Activated CD8-positive, alpha-beta memory T cell treated with anti-CD3 and anti-CD28 coated beads for 1 hour (primary cell): ENCODE measurements around the gene FLVCR2.
"Not testable (repeated sequence)": the region's sequence is repeated elsewhere in the genome, so short reads cannot be mapped to it uniquely, and the experiment has no call there.

ENCODE experiments used
- DNase-seq, 2 donors: peaks; one replicate each; pipeline ENCODE4 v3.0.0-alpha.2; 2020; ENCODE audit warnings: low read depth in 1 of 2; ENCODE audit errors: extremely low read depth in 1 of 2

Gene FLVCR2

DNA sequence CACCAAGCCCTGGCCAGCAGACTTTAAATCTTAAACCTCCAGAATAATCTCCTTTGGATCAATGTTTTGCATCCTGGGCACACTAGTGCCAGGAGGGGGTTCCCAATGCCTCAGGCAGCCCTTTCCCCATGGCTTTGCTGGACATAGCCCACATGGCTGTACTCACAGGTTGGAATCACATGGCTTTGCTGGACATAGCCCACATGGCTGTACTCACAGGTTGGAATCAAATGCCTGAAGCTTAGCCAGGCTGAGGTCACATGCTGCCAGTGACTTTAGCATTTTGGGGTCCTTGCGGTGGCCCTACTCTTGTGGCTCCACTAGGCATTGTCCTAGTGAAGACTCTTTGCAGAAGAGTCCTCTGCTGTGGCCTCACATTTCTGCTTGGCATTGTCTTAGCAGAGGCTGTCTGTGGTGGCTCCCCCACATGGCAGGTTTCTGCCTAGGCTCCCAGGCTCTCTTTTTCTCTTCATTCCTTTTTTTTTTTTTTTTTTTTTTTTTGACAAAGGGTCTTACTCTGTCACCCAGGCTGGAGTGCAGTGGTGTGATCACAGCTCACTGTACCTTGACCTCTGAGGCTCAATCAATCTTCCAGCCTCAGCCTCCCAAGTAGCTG, 13.0 kb downstream of the FLVCR2 start:
- no peak for DNase-seq

DNA sequence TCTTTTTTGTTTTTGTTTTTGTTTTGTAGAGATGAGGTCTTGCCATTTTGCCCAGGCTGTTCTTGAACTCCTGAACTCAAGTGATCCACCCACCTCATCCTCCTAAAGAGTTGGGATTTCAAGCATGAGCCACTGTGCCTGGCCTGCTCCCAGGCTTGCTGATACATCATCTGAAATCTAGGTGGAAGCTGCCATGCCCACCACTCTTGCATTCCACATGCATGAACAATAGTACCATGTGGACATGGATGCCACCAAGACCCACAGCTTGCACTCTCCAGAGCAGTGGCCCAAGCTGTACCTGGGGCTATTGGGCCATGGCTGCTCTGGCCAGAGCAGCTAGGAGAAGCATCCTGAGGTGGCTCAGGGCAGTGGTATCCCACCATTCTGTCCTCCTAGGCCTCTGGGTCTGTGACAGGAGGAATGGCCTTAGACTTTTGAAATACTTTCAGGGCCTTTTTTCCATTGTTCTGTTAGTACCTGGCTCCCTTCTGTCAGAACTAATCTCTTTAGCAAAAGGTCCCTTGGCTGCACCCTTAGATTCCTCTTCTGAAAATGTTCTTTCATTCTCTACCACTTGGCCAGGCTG, 13.7 kb downstream of the FLVCR2 start:
- no peak for DNase-seq

DNA sequence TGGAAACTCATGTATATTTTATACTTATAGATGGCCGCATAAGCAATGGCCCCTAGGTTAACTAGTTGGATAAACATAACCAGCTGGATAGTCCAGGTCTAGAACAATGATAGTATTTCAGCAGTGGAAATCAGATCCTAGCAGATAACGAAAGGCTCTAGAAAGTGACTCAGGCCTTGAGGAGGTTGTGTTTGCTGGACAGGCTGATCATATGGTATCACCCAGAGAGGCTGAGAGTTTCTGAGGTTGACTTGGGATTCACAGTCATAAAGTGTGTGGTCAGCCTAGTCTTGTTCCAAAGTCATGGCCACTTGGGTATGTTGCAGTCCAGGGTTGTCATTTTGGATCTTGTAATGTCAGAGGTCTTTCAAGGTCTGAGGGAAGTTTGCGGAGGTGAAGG, 16.8 kb downstream of the FLVCR2 start:
- no peak for DNase-seq

DNA sequence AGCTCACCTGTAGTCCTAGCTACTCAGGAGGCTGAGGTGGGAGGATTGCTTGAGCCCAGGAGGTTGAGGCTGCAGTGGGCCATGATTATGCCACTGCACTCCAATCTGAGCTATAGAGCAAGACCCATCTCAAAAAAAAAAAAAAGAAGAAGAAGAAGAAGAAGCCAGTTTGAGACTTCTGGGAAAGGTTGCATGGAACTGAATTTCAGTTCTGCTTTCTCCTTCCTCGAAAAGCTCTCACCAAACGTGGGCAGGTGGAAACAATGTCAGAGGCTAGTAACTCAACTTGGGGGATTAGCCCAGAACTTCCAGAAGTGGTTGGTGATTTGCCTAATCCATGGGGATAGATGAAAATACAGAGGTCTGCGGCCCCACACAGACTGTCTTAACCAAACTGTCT, 18.7 kb downstream of the FLVCR2 start:
- DNase-seq: no peak

DNA sequence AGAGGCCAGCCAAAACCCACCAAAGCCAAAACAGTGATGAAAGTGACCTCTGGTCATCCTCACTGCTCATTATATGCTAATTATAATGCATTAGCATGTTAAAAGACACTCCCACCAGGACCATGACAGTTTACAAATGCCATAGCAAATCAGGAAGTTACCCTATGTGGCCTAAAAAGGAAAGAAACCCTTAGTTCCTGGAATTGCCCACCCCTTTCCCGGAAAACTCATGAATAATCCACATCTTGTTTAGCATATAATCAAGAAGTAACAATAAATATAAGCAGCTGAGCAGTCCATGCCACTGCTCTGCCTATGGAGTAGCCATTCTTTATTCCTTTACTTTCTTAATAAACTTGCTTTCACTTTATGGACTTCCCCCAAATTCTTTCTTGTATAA, 21.7 kb downstream of the FLVCR2 start:
- not testable (repeated sequence) for DNase-seq

DNA sequence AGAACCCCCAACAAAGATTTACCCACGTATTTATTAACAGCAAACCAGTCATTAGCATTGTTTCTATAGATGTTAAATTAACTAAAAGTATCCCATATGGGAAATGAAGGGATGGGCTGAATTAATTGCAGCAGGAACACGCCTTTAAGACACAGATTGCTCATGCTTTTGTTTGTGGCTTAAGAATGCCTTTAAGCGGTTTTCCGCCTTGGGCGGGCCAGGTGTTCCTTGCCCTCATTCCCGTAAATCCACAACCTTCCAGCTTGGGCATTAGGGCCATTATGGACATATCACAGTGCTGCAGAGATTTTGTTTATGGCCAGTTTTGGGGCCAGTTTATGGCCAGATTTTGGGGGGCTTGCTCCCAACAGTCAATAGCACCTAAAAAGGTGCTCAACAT, 22.6 kb downstream of the FLVCR2 start:
- not testable (repeated sequence) for DNase-seq

DNA sequence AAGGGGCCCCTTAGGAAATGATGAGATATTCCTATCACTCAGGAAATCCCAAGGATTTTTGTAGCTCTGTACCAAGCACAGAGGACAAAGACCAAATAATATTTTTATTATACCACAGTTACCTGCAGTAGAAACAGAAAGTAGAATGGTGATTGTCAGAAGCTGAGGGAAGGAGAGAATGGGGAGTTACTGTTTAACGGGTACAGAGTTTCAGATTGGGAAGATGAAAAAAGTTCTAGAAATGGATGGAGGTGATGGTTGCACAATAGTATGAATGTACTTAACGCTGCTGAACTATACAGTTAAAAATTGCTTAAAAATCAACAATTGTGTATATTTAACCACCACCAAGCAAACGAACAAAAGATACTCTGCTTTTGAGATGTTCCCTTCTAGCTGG, 24.1 kb downstream of the FLVCR2 start:
- no peak for DNase-seq

DNA sequence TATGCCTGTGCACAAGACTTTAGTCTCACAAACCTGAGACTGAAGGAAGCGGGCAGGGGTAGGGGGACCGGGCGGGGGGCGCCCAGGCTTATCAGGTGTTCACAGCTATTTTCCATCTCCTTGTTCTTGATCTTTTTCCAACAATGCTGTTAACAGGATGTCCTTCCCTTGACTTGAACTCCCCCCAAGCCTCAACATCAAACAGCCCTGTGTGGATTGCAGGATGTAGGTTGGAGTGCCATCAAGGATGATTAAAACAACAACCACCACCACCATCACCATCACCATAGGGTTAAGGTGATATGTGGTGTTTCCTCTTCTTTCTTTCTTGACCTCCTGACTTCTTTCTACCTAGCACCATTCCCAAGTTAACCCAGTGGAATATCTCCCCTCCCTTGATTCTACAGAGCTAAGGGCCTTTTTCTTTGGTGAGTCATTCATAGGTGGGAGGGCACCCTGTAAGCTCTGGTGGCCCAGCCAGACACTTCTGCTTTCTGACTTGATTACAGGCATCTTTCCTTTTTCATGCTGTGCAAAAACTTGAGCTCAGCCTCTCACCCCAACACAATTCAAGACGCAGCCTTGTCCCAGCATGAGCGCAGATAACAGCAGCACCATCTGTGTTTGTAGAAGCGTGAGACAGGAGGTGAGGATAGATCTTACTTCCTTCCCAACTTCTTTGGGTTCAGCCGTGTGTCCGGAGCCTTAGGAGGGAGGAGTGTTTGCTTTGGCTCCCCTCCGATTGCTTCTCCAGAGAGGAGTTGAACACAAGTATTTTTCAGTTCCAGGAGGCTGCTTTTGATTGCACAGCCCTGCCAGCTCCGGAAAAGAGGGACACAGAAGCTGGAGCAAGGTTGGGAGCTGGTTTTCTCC, 26.8 kb downstream of the FLVCR2 start:
- DNase-seq: no peak

DNA sequence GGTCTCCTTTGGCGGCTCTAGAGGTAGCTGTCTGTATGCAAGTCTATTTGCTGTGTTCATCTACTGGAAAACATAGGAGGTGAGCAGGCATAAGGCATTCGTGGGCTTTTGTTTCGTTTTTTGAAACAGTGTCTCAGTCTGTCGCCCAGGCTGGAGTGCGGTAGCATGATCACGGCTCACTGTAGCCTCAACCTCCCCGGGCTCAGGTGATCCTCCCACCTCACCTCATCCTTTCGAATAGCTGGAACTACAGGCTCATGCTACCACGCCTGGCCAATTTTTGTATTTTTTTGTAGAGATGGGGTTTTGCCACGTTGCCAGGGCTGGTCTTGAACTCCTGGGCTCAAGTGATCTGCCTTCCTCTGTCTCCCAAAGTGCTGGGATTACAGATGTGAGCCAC, 27.5 kb downstream of the FLVCR2 start:
- no peak for DNase-seq

DNA sequence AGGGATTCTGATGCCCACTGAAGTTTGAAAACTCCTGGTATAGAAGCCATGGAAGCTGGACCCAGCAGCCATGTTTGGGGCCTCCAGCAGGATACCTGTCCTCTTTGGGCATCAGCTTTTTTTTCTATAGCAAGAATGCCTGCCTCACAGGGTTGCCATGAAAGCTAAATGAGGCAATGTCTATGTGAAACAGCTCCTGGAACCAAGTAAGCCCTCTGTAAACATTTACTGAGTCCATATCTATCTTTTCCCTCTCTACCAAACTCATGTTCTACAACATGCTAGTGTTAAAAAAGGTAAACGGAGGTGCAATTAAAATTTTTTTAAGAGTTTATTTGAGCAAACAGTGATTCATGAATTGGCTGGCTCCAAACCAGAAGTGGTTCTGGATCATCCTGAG, 28.6 kb downstream of the FLVCR2 start:
- DNase-seq: no peak

DNA sequence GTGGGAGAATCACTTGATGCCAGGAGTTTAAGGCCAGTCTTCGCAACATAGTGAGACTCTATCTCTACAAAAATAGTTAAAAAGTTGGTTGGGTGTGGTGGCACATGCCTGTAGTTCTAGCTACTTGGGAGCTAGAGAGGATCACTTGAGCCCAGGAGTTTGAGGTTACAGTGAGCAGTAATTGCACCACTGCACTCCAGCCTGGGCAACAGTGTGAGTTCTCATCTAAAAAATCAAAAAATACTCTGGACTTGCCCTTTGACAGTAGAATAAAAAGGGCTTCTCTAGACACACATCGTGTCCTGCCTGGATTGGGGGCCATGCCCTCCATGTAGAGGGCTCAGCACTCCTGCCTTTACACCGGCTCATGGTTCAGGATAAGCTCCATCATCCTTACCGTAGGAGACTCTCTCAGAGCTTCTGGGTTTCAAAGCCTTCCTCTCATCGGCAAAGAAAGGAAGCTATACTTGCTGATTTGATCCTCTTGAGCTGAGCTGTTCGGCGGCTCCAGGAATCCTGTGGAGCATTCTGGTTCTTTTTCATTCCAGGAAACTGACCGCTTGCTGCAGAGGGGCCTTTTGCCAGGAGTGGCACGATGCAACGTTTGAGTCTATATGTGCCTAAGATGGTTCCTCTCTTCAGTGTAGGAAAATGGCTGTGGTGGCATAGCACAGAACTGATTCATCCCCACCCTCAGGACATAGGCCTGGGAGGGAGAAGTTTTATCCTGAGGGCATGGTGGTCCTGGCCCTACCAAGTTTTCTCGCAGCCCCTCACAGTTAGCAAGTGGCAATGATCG, 29.6 kb downstream of the FLVCR2 start:
- DNase-seq: no peak

DNA sequence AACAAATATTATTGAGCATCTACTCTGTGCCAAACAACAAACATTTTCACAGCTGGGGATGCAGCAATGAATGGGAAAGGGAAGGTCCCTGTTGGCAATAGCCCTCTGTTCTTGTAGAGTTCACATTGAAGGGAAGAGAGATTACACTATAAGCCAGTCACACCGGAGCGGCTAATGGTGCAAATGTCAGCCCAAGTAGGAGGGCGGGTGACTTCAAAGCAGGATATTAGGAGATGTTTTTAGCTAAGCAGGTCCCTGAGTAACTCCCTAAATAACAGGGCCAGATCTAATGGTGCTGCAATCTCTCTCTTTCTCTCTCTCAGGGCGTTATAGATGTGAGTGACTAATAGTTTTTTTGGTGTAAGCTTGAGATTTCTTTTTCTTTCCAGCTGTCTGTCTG, 30.7 kb downstream of the FLVCR2 start:
- DNase-seq: no peak

DNA sequence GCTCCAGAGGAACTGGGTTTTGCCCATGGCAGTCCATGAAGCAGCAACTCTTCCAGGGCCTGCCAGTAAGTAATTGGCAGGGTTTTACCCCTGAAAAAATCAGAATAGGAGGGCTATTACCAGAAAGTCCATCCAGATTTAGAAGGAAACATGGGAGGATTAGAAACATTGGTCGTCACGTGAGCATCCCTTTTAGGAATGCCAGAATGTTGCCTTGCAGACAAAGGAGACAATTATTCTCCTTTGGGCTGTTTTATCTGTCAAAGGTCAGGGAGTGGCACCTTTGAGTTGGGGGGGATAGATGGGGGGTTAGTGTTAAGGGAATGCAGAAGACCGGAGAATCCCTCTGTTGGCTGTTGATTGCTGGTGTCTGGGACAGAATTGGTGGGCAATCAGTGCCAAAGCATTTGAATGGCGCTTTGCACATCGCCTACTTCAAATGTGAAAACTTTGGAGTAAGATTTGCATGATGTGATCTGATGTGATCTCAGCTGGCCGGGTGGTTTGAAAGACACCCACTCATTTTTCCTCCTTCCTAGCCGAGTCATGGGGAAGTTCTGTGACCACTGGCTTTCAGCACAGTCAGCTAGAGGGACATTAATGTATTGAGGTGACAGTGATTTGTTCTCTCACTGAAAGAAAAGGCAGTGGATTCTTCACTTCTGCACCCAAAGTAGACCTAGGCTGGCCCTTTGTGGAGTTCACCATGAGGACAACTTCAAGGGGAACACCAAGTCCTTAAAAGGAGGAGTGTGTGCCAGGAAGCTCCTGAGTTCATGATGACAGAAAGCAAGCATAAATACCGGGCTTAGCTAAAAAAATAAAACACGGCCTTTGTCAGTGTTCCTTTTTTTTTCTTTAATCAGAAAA, 31.4 kb downstream of the FLVCR2 start:
- DNase-seq: no peak

DNA sequence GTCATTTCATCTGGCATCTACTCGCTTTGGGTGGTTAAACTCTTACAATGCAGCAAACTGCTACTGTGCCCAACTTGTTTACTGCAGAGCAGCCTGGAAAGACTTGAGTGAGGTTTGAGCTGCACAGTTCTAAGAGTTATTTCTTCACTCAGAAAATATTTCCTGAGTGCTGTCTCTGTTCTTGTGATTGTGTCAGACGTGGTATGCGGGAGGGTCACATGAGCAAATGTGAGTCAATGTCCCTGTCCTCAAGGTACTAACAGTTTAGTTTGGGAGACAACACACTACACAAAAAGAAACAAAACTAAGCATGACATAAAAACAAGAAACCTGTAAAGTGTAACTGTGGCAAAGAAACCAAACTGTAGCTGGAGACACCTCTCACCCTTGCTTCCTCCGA, 32.4 kb downstream of the FLVCR2 start:
- no peak for DNase-seq

DNA sequence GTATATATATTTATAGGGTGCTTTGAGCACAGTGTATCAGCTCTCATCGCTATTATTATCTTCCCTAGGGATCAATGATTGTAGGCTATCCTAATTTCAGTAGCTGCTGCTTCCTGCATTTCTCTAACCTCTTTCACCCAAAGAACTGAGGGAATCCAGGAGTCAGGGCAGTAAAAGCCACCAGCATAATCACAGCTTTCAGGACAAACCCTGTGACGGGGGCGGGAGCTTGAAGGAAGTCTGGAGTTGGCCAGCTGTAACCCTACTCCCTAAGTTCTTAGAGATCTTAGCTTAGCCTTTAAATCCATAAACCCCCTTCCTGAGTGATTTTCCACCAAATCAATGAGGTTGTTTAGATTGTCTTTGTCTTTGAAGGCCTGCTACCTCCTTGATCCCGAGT, 33.7 kb downstream of the FLVCR2 start:
- DNase-seq: no peak

DNA sequence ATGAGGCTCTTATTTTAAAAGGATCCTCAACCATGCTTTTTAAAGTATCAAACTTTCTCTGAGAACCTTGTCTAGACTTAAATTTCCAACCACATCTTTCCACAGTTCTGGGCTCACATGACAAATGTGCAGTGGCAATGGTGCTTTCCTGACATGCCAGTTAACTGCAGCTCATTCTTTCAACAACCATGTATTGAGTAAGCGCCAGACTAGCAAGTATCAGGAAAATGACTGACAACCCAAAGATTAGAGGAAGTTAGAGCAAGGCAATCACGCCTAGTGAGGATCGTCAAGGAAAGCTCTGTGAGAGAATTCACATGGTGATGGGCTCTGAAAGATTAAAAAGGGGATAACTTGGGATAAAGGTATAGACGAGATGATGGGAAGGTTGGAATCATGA, 35.8 kb downstream of the FLVCR2 start:
- DNase-seq: no peak

DNA sequence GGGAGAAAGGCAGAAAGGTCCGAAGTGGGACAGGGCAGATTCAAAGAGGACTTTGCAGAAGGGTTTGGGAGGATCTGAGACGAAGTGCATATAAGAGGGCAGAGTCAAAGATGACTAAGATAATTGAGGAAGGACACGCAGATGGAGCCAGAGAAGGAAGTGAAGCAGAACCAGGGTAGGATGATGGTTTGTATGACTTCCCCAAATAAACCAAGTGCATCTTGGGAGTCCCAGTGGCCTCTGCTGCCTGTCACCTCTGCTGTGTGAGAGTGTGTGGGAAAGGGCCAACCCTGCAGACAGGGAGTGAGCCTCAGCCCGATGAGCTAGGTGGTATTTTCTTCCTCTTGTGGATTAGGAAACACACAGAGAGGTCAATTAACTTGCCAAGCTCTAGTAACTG, 36.8 kb downstream of the FLVCR2 start:
- no peak for DNase-seq

DNA sequence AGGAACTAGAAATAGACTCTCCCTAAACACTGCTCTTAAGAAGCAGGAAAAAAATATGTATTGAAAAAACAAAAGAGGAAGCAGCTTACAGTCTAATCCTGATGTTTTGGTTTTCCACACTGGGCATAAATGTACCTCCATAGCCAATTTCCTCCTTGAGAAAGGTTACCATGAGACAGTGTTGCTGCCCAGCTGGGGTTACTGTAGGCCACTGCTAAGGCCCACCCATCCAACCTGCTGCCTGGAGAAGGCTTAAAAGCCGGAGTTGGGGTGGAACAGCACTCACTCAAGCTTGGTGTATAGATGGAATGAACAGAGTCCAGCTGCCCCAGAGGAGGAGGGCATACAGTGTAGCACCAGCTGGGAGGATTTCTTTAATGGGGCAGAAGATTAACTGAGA, 41.1 kb downstream of the FLVCR2 start:
- DNase-seq: no peak

DNA sequence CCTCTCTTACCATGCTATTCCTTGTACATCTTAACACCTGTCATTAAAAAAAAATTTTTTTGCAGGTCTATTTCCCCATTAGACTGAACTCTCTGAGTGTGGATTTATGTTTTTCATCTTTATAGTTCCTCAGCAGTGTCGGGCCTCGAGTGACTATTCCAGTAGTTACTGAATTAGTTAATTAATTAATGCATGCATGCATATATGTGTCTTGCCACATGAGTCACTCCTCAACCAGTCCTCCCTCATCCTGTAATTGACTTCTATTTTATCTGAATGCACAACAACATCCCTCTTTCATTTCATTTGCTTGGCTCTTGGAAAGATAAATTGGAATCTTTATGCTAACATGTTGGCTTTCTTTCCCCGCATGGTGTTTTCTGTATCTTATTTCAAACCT, 46.6 kb downstream of the FLVCR2 start:
- no peak for DNase-seq

DNA sequence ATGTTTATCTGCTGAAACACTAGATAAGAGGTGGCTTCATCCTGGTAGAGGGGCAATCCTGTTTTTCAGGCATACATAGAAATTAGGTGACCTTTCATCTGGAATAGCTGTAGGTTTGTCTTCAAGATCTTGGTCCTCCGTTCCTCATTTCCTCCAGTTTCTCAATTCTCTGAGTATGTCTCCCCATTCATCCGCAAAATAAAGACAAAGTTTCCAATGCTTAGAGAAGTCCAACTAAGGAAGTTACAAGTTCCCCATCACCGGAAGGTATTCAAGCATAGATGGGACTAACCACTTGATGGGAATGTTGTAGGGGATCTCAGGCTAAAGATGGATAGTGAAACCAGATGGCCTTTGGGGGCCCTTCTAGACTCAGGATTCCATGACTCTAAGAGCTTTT, 48.0 kb downstream of the FLVCR2 start:
- DNase-seq: no peak

DNA sequence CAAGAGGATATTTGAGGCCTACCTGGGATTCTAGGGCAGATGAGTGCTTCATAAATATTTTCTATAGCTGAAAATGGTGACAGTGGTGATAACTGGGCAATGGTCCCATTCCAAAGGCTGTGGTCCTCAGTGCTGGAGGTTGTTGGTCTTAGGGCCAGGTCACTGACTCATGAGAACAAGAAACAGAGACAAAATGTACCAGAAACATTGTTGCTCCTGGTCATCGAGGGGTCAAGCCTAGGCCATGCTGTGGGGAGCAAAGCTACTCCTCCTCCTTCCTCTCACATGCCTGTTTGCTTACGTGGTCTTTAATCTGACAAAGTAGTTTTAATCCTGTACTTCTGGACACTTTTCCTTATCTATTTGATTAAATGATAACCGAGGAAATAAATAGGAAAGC, 48.4 kb downstream of the FLVCR2 start:
- no peak for DNase-seq
